Mesenchymal stem cell (in vitro differentiated cells and primary cell): ENCODE data around the gene POLD4.

Experiments used
- DNase-seq: peaks from one replicate; pipeline ENCODE4 v3.0.0-alpha.2; 2013
- H2AFZ ChIP-seq: one replicate; pipeline ENCODE4 v1.6.1; 2013; ENCODE audit warnings: low read depth, mild to moderate bottlenecking, control low read depth, inconsistent platforms, low read length, moderate library complexity
- H2AK5ac ChIP-seq: 2 replicates; pipeline ENCODE4 v1.6.1; 2013; ENCODE audit warnings: low read length, moderate library complexity, mild to moderate bottlenecking, inconsistent platforms; ENCODE audit not compliant: severe bottlenecking
- H2BK120ac ChIP-seq: one replicate; pipeline ENCODE4 v1.6.1; 2013; ENCODE audit warnings: low read depth, mild to moderate bottlenecking, inconsistent platforms, low read length, moderate library complexity
- H2BK12ac ChIP-seq, 2 experiments: one replicate each; pipeline ENCODE4 v1.6.1; 2013; ENCODE audit warnings: inconsistent platforms in 2 of 2, low read length in 2 of 2, mild to moderate bottlenecking in 2 of 2, moderate library complexity in 2 of 2, control low read depth in 1 of 2
- H2BK15ac ChIP-seq: one replicate; pipeline ENCODE4 v1.6.1; 2013; ENCODE audit warnings: mild to moderate bottlenecking, low read depth, inconsistent platforms; ENCODE audit not compliant: poor library complexity, severe bottlenecking
- H2BK5ac ChIP-seq: 2 replicates; pipeline ENCODE4 v1.6.1; 2013; ENCODE audit warnings: low read depth, mild to moderate bottlenecking, low read length, control low read depth, inconsistent platforms; ENCODE audit not compliant: poor library complexity, severe bottlenecking
- H3K14ac ChIP-seq, 2 experiments: one replicate each; pipeline ENCODE4 v1.6.1; 2013; ENCODE audit warnings: inconsistent platforms in 2 of 2, low read length in 2 of 2, control low read depth in 1 of 2, mild to moderate bottlenecking in 1 of 2, moderate library complexity in 1 of 2
- H3K18ac ChIP-seq, 2 experiments: one replicate each; pipeline ENCODE4 v1.6.1; 2013; ENCODE audit warnings: inconsistent platforms in 2 of 2, low read length in 2 of 2, control low read depth in 1 of 2, low read depth in 1 of 2, mild to moderate bottlenecking in 1 of 2
- H3K23ac ChIP-seq, 2 experiments: one replicate each; pipeline ENCODE4 v1.6.1; 2013; ENCODE audit warnings: inconsistent platforms in 2 of 2, low read length in 2 of 2, mild to moderate bottlenecking in 2 of 2, moderate library complexity in 2 of 2, control low read depth in 1 of 2
- H3K27ac ChIP-seq: 2 replicates; pipeline ENCODE4 v1.5.1; 2013; ENCODE audit warnings: mild to moderate bottlenecking, moderate library complexity, low read length, control low read depth, inconsistent platforms; ENCODE audit not compliant: poor library complexity, severe bottlenecking
- H3K27me3 ChIP-seq, 2 experiments: 2 replicates each; pipeline versions ENCODE4 v1.6.1 to v1.7.0; 2013; ENCODE audit warnings: low read length in 2 of 2, mild to moderate bottlenecking in 2 of 2, moderate library complexity in 2 of 2, control low read depth in 1 of 2, inconsistent platforms in 1 of 2; ENCODE audit not compliant: control insufficient read depth in 1 of 2, insufficient read depth in 1 of 2
- H3K36me3 ChIP-seq, 2 experiments: 2 replicates each; pipeline versions ENCODE4 v1.6.1 to v1.7.0; 2013; ENCODE audit warnings: low read length in 2 of 2, control low read depth in 1 of 2, inconsistent platforms in 1 of 2, low read depth in 1 of 2, mild to moderate bottlenecking in 1 of 2; ENCODE audit not compliant: insufficient read depth in 2 of 2, control insufficient read depth in 1 of 2
- H3K4ac ChIP-seq, 2 experiments: one replicate each; pipeline ENCODE4 v1.6.1; 2013; ENCODE audit warnings: inconsistent platforms in 2 of 2, low read length in 2 of 2, mild to moderate bottlenecking in 2 of 2, moderate library complexity in 2 of 2, control low read depth in 1 of 2, low read depth in 1 of 2
- H3K4me1 ChIP-seq: 2 replicates; pipeline ENCODE4 v1.6.1; 2013; ENCODE audit warnings: low read depth, low read length, control low read depth; ENCODE audit not compliant: control insufficient read depth, insufficient read depth
- H3K4me2 ChIP-seq: 2 replicates; pipeline ENCODE4 v1.6.1; 2013; ENCODE audit warnings: low read length, mild to moderate bottlenecking, inconsistent platforms; ENCODE audit not compliant: poor library complexity, severe bottlenecking
- H3K4me3 ChIP-seq, 2 experiments: 2 replicates each; pipeline versions ENCODE4 v1.5.1 to v1.7.0; 2013; ENCODE audit warnings: low read length in 2 of 2, mild to moderate bottlenecking in 2 of 2, control low read depth in 1 of 2, low read depth in 1 of 2; ENCODE audit not compliant: insufficient read depth in 1 of 2
- H3K79me1 ChIP-seq: replicated peaks from 2 replicates; pipeline ENCODE4 v1.6.1; 2013; ENCODE audit warnings: mild to moderate bottlenecking, control low read depth, low read length, inconsistent platforms; ENCODE audit not compliant: poor library complexity, severe bottlenecking
- H3K9ac ChIP-seq: 2 replicates; pipeline ENCODE4 v1.7.0; 2013; ENCODE audit warnings: mild to moderate bottlenecking, low read length, moderate library complexity
- H3K9me3 ChIP-seq: 2 replicates; pipeline ENCODE4 v1.7.0; 2013; ENCODE audit warnings: mild to moderate bottlenecking, low read length; ENCODE audit not compliant: control insufficient read depth
- H4K8ac ChIP-seq: one replicate; pipeline ENCODE4 v1.6.1; 2013; ENCODE audit warnings: inconsistent platforms, mild to moderate bottlenecking, low read length, moderate library complexity
- H4K91ac ChIP-seq: one replicate; pipeline ENCODE4 v1.6.1; 2013; ENCODE audit warnings: mild to moderate bottlenecking, low read length, inconsistent platforms
- WGBS: methylation state at CpG from one replicate; pipeline ENCODE4 v1.1.7; 2013; ENCODE audit warnings: mixed read lengths; 5-methylcytosine and 5-hydroxymethylcytosine counted together

POLD4 gene

DNA sequence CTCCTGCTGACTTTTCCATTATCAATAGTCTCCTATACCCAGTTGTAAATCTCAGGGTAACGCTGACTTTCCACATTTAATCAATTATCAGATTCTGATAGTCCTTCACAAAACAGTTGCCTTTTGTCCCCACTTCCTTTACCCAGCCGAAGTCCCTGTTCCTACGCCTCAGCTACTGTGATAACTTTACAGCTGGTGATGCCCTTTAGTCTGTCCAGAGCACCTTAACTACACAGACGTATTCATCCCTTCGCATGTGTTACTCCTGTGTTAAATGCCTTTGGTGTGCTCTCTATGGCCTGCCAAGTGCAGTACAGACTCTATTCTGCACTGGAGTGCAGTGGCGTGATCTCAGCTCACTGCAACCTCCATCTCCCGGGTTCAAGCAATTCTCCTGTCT, 29.8 kb downstream of the POLD4 start:
- 96% methylated on average over 7 of the region's 7 CpGs for WGBS
- H3K4me3 ChIP-seq = no peak overlapping the region
- no peak overlapping the region for H2BK5ac ChIP-seq
- no peak overlapping the region for H3K27ac ChIP-seq
- H2AFZ ChIP-seq = no peak overlapping the region
- H3K14ac ChIP-seq = no peak overlapping the region
- no peak overlapping the region for H4K91ac ChIP-seq
- H3K9me3 ChIP-seq = no peaks in the 10 kb centered on the region
- H3K36me3 ChIP-seq = peaks cover 0 to 10% of the 10 kb centered on the region in 2 experiments
- no peak for DNase-seq
- no peak overlapping the region for H2BK12ac ChIP-seq
- no peaks in the 10 kb centered on the region for H3K27me3 ChIP-seq
- H3K23ac ChIP-seq = no peak overlapping the region
- peak overlapping the region; percentile 21 for H4K8ac ChIP-seq
- H3K4me1 ChIP-seq = no peaks in the 10 kb centered on the region
- H3K79me1 ChIP-seq = peaks cover 6% of the 10 kb centered on the region
- no peak overlapping the region for H2BK15ac ChIP-seq
- no peak overlapping the region for H2AK5ac ChIP-seq
- no peak overlapping the region for H3K18ac ChIP-seq
- H3K4me2 ChIP-seq = no peak overlapping the region
- no peak overlapping the region for H3K9ac ChIP-seq
- H3K4ac ChIP-seq = no peak overlapping the region
- H2BK120ac ChIP-seq = no peak overlapping the region

DNA sequence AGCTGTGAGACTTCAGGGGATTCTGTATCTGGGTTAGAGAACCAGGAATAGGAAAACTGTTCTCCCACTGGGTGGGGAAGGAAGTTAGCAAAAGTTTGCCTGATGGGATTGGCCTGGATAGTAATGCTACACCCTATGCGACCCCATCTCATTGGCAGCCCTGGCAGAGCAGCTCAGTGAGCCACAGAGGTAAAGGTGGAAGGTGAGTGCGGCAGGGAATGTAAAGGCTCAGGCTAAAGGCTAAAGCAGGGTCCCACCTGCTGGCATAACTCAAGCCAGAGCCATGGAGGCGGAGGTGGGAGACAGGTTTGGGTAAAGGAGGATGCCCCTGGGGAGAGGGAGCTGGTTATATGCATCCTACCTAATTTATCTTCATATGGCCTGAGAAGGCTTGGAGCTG, 31.3 kb downstream of the POLD4 start:
- H2AFZ ChIP-seq = no peak overlapping the region
- no peak overlapping the region for H3K4me3 ChIP-seq
- H3K9ac ChIP-seq = no peak overlapping the region
- H2BK15ac ChIP-seq = no peak overlapping the region
- no peaks in the 10 kb centered on the region for H3K9me3 ChIP-seq
- H4K91ac ChIP-seq = no peak overlapping the region
- H3K27me3 ChIP-seq = no peaks in the 10 kb centered on the region
- no peak overlapping the region for H3K18ac ChIP-seq
- no peak overlapping the region for H3K27ac ChIP-seq
- H3K4me2 ChIP-seq = no peak overlapping the region
- no peaks in the 10 kb centered on the region for H3K4me1 ChIP-seq
- DNase-seq = no peak
- no peak overlapping the region for H2BK12ac ChIP-seq
- H3K4ac ChIP-seq = no peak overlapping the region
- H2BK120ac ChIP-seq = no peak overlapping the region
- peaks cover 0 to 10% of the 10 kb centered on the region in 2 experiments for H3K36me3 ChIP-seq
- H3K79me1 ChIP-seq = peaks cover 14% of the 10 kb centered on the region
- H4K8ac ChIP-seq = no peak overlapping the region
- no peak overlapping the region for H3K23ac ChIP-seq
- H3K14ac ChIP-seq = no peak overlapping the region
- 86% methylated on average over 3 of the region's 3 CpGs for WGBS
- no peak overlapping the region for H2AK5ac ChIP-seq
- H2BK5ac ChIP-seq = no peak overlapping the region

DNA sequence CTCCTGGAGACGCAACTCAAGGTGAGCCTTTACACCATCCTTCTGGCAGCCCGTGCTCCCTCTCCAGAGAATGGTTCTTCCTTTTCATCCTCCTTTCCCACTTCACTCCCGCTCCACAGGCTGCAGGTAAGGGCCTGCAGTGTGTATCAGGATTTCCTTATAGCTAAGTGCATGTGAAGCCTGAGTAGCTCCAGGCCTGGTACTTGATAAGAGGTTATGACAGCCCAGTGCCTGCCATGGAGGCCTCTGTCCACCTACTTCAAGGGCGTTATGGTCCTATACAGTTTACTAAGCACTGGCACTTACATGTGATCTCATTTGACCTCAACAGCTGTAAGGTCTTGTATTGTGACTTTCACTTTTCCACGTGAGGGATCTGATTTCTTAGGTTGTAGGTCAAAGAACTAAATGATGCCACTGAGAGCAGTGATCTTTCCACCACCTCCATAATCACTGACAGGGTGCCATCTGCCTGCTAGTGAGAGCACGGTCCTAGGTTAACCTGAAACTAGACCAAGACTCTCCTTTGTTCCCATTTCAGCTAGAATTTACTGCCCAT, 32.0 kb downstream of the POLD4 start:
- Histone ChIP-seq H3K79me1 (peaks cover 14% of the 10 kb centered on the region), H3K4me3 (no peak overlapping the region), H4K91ac (no peak overlapping the region), H2AFZ (no peak overlapping the region), H2BK12ac (no peak overlapping the region), H2BK120ac (no peak overlapping the region), H2AK5ac (no peak overlapping the region), H3K4me2 (no peak overlapping the region), H3K27me3 (no peaks in the 10 kb centered on the region), H3K9me3 (no peaks in the 10 kb centered on the region), H3K36me3 (peaks cover 0 to 10% of the 10 kb centered on the region in 2 experiments), H4K8ac (no peak overlapping the region), H3K27ac (no peak overlapping the region), H3K18ac (no peak overlapping the region), H3K4me1 (no peaks in the 10 kb centered on the region), H3K9ac (no peak overlapping the region), H2BK5ac (no peak overlapping the region), H2BK15ac (no peak overlapping the region), H3K14ac (no peak overlapping the region), H3K4ac (no peak overlapping the region), H3K23ac (no peak overlapping the region)
- no peak for DNase-seq
- 74% methylated on average over 6 of the region's 6 CpGs for WGBS

- 87% methylated on average over 2 of the region's 2 CpGs for WGBS
- Histone ChIP-seq H3K18ac (no peak overlapping the region), H3K4ac (peak overlapping the region in 1 of 2 experiments; percentile 9), H2BK15ac (no peak overlapping the region), H3K79me1 (peaks cover 14% of the 10 kb centered on the region), H3K36me3 (peaks cover 0 to 5% of the 10 kb centered on the region in 2 experiments), H3K4me1 (no peaks in the 10 kb centered on the region), H3K27me3 (no peaks in the 10 kb centered on the region), H3K23ac (no peak overlapping the region), H2AK5ac (no peak overlapping the region), H4K91ac (no peak overlapping the region), H3K9me3 (no peaks in the 10 kb centered on the region), H3K27ac (no peak overlapping the region), H2AFZ (no peak overlapping the region), H3K14ac (no peak overlapping the region), H2BK120ac (no peak overlapping the region), H3K4me3 (peak overlapping the region in 1 of 2 experiments; percentile 35), H3K4me2 (no peak overlapping the region), H4K8ac (no peak overlapping the region), H3K9ac (no peak overlapping the region), H2BK12ac (no peak overlapping the region), H2BK5ac (no peak overlapping the region)
- no peak for DNase-seq
These were observed 32.7 kb downstream of the POLD4 start for GRCh38 chr11:67320691-67321090.
